Suprapubic skin (tissue), 4 donors: ENCODE data around the gene TIGD2. TPM values are rescaled to one million over a fixed set of nuclear protein-coding genes. Genes with fewer than 3 reads are reported as not detected.

ENCODE experiments used
- DNase-seq, 2 donors: peaks; one replicate each; pipeline ENCODE4 v3.0.0-alpha.2; 2019; ENCODE audit warnings: low spot score in 2 of 2
- H3K27ac ChIP-seq: fragments of 200-600 bp; sonication (generic); one replicate; pipeline ENCODE4 v1.5.1; 2019
- H3K27me3 ChIP-seq: fragments of 200-600 bp; sonication (generic); one replicate; pipeline ENCODE4 v1.5.1; 2019
- H3K36me3 ChIP-seq: fragments of 200-600 bp; sonication (generic); one replicate; pipeline ENCODE4 v1.5.1; 2019
- H3K4me1 ChIP-seq: fragments of 200-600 bp; sonication (generic); one replicate; pipeline ENCODE4 v1.5.1; 2019
- H3K4me3 ChIP-seq: fragments of 200-600 bp; sonication (generic); one replicate; pipeline ENCODE4 v1.5.1; 2019; ENCODE audit warnings: mild to moderate bottlenecking
- H3K9me3 ChIP-seq: fragments of 200-600 bp; sonication (generic); one replicate; pipeline ENCODE4 v1.5.1; 2019
- EP300 ChIP-seq: sonication (generic); formaldehyde crosslinking; IDR thresholded peaks from one replicate; pipeline ENCODE4 v1.6.1; 2017; ENCODE audit warnings: antibody characterized with exemption
- POLR2A ChIP-seq, 2 donors: fragments of 450-650 bp; IDR thresholded peaks; one replicate each; pipeline ENCODE4 v1.6.1; 2017; ENCODE audit warnings: antibody characterized with exemption in 2 of 2, mild to moderate bottlenecking in 2 of 2, moderate library complexity in 2 of 2
- POLR2AphosphoS5 ChIP-seq, 3 donors: sonication (generic); formaldehyde crosslinking; IDR thresholded peaks; one replicate each; pipeline ENCODE4 v1.6.1; 2017; ENCODE audit warnings: antibody characterized with exemption in 3 of 3
- WGBS: methylation state at CpG from one replicate; pipeline ENCODE4 v1.1.5; 2018; 5-methylcytosine and 5-hydroxymethylcytosine counted together
- total RNA-seq, 4 donors: library from RNA; depleted of rRNA; stranded (reverse); fragments of >200 nt; gene quantifications; one replicate each; pipeline ENCODE4 v1.1.0, GENCODE V29; 2016
- TF ChIP-seq, protein P1 (sequence below), 2 donors: fragments of 200-600 bp in 1 of 2; fragments of 450-650 bp in 1 of 2; sonication (generic) in 1 of 2; IDR thresholded peaks; one replicate each; pipeline ENCODE4 v1.5.1; 2016 to 2019; ENCODE audit warnings: antibody characterized with exemption in 2 of 2, mild to moderate bottlenecking in 1 of 2, moderate library complexity in 1 of 2

The TIGD2 gene
- total RNA-seq, 4 donors from 2014 or later = 2.9 to 7.6 (median 4.9) TPM

DNA sequence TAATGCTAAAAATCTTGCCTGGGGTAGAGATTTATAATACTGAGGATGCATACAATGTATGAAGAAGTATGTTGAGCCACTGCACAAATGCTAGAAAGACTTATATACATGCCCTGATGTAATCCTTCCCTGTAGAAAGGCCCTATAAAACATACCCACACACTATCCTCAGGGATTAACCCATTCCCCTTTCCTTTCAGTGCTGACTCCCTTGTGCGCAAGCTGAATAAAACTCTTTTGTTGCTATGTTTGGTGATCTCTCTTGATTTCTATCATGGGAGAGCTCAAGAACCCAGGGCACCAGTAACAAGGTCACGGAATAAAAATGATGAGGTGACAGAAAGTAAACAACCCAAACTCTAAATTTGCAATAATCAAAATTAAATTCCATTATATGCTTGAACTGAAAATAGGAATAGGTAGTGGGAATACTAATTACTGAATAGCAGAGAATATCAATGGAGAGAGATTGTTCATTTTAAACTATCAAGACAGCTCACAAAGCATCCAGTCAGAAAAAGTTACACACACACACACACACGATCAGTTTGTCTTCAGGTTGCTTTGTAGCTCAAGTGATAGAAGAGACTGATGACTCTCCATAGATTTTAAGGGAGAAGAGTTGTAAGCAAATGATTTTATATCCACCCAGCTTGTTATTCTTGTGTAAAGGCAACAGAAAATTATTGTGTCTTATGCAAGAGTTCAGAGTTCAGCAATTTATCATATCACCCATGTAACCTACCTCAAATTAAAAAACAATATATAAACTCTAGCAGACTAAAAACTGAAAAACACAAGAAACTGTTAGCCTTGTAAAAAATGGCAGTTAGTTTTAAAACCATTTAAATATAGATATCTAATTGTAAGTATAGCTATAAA lies 14.8 kb downstream of the TIGD2 start:
- no peak for DNase-seq
- Histone ChIP-seq H3K36me3 (no peaks in the 10 kb centered on the region), H3K27ac (no peak overlapping the region), H3K4me3 (no peak overlapping the region), H3K4me1 (no peaks in the 10 kb centered on the region), H3K27me3 (no peaks in the 10 kb centered on the region), H3K9me3 (no peaks in the 10 kb centered on the region)
- WGBS = 93% methylated on average over 3 of the region's 3 CpGs
- TF ChIP-seq, protein P1, sequence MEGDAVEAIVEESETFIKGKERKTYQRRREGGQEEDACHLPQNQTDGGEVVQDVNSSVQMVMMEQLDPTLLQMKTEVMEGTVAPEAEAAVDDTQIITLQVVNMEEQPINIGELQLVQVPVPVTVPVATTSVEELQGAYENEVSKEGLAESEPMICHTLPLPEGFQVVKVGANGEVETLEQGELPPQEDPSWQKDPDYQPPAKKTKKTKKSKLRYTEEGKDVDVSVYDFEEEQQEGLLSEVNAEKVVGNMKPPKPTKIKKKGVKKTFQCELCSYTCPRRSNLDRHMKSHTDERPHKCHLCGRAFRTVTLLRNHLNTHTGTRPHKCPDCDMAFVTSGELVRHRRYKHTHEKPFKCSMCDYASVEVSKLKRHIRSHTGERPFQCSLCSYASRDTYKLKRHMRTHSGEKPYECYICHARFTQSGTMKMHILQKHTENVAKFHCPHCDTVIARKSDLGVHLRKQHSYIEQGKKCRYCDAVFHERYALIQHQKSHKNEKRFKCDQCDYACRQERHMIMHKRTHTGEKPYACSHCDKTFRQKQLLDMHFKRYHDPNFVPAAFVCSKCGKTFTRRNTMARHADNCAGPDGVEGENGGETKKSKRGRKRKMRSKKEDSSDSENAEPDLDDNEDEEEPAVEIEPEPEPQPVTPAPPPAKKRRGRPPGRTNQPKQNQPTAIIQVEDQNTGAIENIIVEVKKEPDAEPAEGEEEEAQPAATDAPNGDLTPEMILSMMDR (IDR thresholded peaks at IDR 0.05) = no peak
- TF ChIP-seq POLR2A (IDR thresholded peaks at IDR 0.05) (no peak), POLR2AphosphoS5 (IDR thresholded peaks at IDR 0.05) (no peak), EP300 (no peak)

- Histone ChIP-seq H3K4me1 (no peaks in the 10 kb centered on the region), H3K9me3 (no peaks in the 10 kb centered on the region), H3K36me3 (no peaks in the 10 kb centered on the region), H3K4me3 (no peak overlapping the region), H3K27ac (no peak overlapping the region), H3K27me3 (no peaks in the 10 kb centered on the region)
- 85% methylated on average over 1 of the region's 1 CpG for WGBS
- DNase-seq = no peak
- TF ChIP-seq, protein P1 (IDR thresholded peaks at IDR 0.05) = no peak
- TF ChIP-seq EP300 (no peak), POLR2AphosphoS5 (IDR thresholded peaks at IDR 0.05) (no peak), POLR2A (IDR thresholded peaks at IDR 0.05) (no peak)
These were observed 17.8 kb downstream of the TIGD2 start for GRCh38 chr4:89129080-89129640.

- no peak overlapping the region for H3K4me3 ChIP-seq
- no peak overlapping the region for H3K27ac ChIP-seq
- peaks cover 5% of the 10 kb centered on the region for H3K4me1 ChIP-seq
- WGBS = 42% methylated on average over 4 of the region's 4 CpGs
- H3K9me3 ChIP-seq = no peaks in the 10 kb centered on the region
- TF ChIP-seq POLR2AphosphoS5 (IDR thresholded peaks at IDR 0.05) (no peak), EP300 (no peak), POLR2A (IDR thresholded peaks at IDR 0.05) (no peak)
- TF ChIP-seq, protein P1 (IDR thresholded peaks at IDR 0.05) = no peak
- DNase-seq = no peak
- H3K36me3 ChIP-seq = no peaks in the 10 kb centered on the region
- no peaks in the 10 kb centered on the region for H3K27me3 ChIP-seq
These were observed 23.5 kb downstream of the TIGD2 start for GRCh38 chr4:89134775-89135319.

DNA sequence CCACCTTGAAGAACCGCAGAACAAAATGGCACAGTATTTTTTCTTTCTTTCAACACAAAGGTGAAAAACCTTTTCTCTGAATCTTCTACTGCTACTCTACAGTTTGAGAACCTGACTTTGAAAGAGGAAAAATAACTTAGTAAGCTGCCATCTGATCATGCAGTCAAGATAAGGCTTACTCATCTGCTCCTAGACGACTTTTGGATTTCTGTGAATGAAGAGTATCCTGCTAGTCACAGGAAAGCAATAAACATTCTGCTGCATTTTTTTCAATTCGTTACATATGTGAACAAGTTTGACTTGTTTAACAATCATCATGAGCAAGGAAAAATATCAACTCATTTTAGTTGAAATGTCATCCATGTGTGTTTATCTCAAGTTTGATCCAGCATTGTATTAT lies 25.2 kb downstream of the TIGD2 start:
- Histone ChIP-seq H3K4me3 (no peak overlapping the region), H3K36me3 (no peaks in the 10 kb centered on the region), H3K27me3 (no peaks in the 10 kb centered on the region), H3K27ac (no peak overlapping the region), H3K4me1 (peaks cover 5% of the 10 kb centered on the region), H3K9me3 (no peaks in the 10 kb centered on the region)
- WGBS = 49% methylated on average over 3 of the region's 3 CpGs
- TF ChIP-seq POLR2A (IDR thresholded peaks at IDR 0.05) (no peak), POLR2AphosphoS5 (IDR thresholded peaks at IDR 0.05) (no peak), EP300 (no peak)
- TF ChIP-seq, protein P1 (IDR thresholded peaks at IDR 0.05) = no peak
- no peak for DNase-seq

- 91% methylated on average over 5 of the region's 5 CpGs for WGBS
- no peaks in the 10 kb centered on the region for H3K27me3 ChIP-seq
These were observed 25.9 kb downstream of the TIGD2 start for GRCh38 chr4:89137231-89137630.

More at GRCh38 chr4:89137231-89137630, 25.9 kb downstream of the TIGD2 start:
- no peaks in the 10 kb centered on the region for H3K9me3 ChIP-seq
- H3K4me3 ChIP-seq = no peak overlapping the region
- H3K27ac ChIP-seq = no peak overlapping the region
- H3K36me3 ChIP-seq = no peaks in the 10 kb centered on the region
- no peak for TF ChIP-seq POLR2A (IDR thresholded peaks at IDR 0.05)
- TF ChIP-seq POLR2AphosphoS5 (IDR thresholded peaks at IDR 0.05) = no peak
- no peak for TF ChIP-seq EP300
- TF ChIP-seq, protein P1 (IDR thresholded peaks at IDR 0.05) = no peak
- H3K4me1 ChIP-seq = peaks cover 5% of the 10 kb centered on the region
- DNase-seq = no peak
